Femur (tissue), 1 donor: Measurements from ENCODE around the gene GALNT5.
"Not testable (repeated sequence)": the region's sequence is repeated elsewhere in the genome, so short reads cannot be mapped to it uniquely, and the experiment has no call there.

Experiments used
- DNase-seq: peaks from one replicate; pipeline ENCODE4 v3.0.0-alpha.2; 2017

Gene GALNT5, protein sequence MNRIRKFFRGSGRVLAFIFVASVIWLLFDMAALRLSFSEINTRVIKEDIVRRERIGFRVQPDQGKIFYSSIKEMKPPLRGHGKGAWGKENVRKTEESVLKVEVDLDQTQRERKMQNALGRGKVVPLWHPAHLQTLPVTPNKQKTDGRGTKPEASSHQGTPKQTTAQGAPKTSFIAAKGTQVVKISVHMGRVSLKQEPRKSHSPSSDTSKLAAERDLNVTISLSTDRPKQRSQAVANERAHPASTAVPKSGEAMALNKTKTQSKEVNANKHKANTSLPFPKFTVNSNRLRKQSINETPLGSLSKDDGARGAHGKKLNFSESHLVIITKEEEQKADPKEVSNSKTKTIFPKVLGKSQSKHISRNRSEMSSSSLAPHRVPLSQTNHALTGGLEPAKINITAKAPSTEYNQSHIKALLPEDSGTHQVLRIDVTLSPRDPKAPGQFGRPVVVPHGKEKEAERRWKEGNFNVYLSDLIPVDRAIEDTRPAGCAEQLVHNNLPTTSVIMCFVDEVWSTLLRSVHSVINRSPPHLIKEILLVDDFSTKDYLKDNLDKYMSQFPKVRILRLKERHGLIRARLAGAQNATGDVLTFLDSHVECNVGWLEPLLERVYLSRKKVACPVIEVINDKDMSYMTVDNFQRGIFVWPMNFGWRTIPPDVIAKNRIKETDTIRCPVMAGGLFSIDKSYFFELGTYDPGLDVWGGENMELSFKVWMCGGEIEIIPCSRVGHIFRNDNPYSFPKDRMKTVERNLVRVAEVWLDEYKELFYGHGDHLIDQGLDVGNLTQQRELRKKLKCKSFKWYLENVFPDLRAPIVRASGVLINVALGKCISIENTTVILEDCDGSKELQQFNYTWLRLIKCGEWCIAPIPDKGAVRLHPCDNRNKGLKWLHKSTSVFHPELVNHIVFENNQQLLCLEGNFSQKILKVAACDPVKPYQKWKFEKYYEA

DNA sequence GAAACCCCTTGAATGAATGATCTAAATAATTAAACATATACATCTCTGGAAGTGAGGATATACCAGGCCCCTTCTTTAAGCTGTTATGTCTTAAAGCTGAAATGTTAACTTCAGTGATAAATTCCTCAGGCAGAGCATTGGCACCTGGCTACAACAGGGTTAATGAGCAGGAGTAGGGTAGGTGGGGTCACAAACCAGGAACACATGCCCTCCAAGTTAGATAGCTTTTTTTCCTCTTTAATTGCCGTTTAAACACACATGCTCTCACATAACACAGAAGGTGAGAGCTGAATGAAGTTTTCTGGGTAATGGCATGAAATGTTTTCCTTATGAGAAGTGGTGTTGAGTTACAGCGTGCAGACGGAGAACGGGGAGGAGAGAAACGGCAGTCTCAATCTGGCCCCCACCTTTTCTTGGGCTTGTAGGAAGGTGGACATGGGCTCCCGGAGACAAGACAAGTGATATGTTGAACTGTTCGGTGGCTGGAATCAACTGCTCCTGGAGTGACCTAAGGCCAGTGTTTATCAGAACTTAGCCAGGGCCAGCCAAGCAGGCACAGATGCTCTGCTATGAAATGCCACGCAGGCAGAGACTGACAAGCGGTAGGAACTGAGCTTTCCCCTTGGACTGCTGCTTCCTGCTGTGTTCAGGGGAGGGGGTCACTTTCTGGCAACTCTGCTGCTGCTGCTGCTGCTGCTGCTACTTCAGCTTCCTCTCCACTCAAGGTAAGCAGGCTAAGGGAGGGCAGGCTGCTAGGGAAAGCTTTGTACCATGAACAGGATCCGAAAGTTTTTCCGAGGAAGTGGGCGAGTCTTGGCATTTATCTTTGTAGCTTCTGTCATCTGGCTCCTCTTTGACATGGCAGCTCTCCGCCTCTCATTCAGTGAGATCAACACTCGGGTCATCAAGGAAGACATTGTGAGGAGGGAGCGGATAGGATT is at the start of gene GALNT5:
Gene GALNT5 (plus strand): TSS at position 394 of the 941 bp plus-strand sequence. CDS start 378 bp downstream, at position 772.
- peak; percentile 68 for DNase-seq

DNA sequence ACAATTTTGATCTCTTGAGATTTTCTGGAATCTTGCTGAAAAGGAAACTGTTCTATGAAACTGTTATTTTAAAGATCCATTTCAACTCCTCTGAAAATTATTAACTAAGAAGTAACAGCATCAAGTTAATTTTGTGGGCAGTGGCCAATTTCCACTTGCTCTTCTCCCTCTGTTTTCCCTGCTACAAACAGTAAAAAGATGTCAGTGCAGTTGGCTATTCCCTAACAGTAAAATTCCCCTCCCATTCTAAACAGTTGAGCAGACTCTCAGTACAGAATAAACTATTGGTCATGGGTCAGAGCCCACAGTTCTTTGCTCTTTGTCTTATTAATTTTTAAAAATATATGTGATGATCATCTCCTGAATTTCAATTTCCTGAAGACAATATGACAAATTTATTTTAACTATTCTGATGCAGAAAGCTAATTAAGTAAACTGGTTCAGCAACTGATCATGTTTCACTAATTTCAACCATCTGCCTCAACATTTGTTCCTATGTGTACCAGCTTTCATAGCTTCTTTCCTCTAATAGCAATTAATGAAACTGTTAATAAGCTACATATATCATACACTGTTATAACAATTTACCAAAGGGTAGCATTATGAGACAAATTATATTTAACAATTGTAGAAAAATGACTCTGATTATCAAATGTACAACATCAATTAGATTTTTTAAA is 41.1 kb upstream of the GALNT5 start:
- DNase-seq = no peak

DNA sequence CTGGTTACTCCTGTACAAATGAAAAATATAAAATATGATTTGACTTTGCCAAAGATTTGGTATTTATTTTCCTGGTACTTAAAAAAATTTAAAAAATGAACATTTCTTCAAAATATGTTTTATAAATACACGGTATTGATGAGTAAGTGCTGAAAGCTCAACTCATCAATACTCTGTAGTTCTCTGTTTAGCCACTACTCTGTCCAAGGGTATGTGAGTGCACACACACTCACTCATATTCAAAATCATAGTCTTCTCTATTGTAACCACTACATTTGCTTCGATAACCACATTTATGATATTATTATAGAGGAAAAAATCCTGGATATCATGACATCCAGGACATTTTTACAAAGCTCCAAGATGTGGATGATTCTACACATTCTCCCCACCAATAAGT is 40.1 kb upstream of the GALNT5 start:
- no peak for DNase-seq

DNA sequence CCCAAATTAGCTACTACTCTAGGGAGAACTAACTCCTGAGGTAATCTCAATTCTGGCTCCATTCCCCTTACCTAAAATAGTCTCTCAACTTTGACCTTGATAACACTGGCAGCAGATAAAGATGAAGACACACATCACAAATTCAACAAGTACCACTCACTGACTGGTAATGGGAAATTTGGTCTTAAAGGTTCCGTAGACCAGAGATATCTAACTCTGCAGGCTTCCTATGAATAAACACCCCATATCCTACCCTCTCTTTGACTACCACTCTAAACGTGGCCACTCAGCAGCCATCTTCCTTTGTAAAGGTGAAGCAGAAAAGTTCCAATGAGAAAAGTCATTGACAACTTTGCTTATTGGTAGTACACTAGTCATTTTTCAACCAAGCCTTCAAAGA is 38.6 kb upstream of the GALNT5 start:
- DNase-seq = no peak

DNA sequence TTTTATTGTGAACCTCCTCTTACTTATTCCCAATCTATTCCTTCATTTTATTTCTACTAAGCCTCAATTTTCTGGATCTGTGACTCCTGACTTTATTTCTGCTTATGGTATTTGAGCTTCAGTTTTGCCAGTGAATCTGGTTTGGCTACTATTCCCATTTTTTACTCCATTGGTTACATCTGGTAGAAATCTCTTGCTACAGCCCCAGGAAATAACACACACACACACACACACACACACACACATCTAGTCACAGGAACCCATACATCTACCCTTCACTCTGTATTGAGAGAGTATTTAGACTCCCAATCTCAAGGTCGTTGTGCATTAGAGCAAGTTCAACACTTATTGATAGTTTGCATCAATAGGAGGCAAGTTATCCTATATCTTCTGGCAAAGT is 37.0 kb upstream of the GALNT5 start:
- DNase-seq = no peak

DNA sequence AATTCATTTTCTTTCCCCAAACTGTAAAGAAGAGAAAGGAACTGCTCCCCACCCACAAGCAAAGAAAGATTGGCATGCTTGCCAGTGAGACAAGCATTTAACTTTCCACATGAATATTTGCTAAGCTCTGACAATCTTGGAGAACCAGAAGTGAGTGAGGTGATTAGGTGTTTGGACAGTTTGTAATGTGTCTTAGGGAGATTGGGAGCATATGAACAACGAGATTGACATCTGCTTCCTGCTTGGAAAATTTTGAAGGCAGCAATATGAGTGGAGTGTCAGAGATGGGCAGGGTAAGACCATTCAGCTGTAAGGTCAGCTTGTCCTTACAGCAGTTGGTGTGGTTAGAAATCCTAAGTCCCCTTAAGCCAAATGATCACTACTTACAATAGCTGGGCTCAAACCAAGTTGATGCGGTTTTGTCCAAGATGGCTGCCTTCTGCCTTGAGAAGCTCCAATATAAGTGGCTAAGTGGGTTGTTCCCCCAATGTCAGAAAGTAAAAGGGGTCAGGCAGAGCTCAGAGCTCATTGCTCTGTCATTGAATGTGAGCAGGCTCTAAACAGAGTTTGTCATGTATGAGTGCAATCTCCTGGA is 36.0 kb upstream of the GALNT5 start:
- DNase-seq = no peak

DNA sequence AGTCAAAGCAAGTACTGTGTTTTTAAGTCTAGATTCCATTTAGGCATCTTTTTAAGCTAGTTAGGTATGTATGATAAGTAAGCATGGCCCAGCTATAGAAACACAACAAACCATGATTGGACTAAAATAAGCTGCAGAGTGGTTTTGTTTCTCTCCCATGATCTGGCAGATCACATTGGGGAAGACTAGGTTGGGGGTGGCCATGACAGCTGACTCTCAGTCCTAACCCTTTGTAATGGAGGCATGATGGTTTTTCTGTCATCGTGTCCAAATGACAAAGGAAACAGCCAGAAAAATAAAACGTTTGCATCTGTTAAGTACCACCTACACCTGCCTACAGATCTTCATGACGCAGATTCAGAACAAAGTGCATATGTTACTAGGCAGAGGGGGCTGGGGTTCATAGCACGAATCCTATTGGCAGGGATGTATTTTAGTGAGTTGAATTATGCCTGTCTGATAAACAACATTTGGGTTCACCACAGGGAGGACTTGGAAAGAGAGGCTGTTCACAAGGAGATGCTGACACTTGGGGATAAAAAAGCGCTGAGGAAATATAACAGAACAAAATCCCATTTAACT is 33.8 kb upstream of the GALNT5 start:
- DNase-seq = no peak

DNA sequence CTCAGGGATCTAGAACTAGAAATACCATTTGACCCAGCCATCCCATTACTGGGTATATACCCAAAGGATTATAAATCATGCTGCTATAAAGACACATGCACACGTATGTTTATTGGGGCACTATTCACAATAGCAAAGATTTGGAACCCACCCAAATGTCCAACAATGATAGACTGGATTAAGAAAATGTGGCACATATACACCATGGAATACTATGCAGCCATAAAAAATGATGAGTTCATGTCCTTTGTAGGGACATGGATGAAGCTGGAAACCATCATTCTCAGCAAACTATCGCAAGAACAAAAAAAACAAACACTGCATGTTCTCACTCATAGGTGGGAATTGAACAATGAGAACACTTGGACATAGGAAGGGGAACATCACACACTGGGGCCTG is 33.1 kb upstream of the GALNT5 start:
- DNase-seq = not testable (repeated sequence)

DNA sequence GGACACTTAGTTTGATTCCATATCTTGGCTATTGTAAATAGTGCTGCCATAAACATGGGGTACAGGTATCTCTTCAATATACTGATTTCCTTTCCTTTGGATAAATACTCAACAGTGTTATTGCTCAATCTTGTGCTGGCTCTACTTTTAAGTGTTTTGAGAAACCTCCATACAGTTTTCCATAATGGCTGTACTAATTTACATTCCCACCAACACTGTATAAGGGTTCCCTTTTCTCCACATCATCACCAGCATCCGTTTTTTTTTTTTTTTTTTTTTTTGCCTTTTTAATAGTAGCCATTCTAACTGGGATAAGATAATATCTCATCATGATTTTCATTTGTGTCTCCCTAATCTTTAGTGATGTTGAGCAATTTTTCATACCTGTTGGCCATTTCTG is 29.9 kb upstream of the GALNT5 start:
- DNase-seq = no peak

DNA sequence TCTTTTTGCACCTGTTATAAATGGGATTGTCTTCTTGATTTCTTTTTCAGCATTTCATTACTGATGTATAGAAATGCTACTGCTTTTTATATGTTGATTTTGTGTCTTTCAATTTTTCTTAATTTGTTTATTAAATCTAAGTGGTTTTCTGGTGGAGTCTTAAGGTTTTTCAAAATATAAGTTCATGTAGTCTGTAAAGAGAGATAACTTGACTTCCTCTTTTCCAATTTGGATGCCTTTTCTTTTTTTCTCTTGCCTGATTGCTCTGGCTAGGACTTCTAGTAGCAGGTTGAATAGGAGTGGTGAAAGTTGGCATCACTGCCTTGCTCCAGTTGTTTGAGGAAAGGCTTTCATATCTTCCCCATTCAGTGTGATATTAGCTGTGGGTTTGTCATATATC is 28.6 kb upstream of the GALNT5 start:
- no peak for DNase-seq

DNA sequence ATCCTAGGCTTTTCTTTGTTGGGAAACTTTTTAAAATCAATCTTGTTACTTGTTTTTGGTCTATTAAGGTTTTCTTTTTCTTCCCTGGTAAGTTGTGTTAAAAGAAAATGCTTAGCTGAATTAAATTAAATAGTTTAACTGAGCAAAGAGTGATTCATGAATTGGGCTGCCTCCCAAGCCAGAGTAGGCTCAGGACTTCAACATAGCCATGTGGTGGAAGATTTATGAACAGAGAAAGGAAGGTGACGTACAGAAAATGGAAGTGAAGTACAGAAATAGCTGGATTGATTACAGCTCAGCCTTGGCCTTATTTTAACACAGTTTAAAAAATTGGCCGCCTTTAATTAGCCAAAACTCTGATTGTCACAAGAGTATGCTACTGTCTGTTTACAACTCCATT is 27.9 kb upstream of the GALNT5 start:
- DNase-seq = no peak

DNA sequence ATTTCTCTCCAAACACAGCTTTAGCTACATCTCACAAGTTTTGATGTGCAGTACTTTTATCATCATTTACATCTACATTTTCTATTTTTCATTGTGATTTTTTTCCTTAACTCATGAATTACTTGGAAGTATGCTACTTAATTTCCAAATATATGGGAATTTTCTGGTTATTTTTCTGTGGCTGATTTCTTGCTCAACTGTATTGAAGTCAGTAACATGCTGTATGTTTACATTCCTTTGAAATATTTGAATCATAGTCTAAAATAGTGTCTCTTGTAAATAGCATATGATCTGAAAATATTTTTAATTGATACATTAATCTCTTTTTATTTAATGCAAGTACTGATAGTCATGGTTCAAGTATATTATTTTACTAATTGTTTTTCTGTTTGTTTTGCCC is 26.0 kb upstream of the GALNT5 start:
- no peak for DNase-seq

DNA sequence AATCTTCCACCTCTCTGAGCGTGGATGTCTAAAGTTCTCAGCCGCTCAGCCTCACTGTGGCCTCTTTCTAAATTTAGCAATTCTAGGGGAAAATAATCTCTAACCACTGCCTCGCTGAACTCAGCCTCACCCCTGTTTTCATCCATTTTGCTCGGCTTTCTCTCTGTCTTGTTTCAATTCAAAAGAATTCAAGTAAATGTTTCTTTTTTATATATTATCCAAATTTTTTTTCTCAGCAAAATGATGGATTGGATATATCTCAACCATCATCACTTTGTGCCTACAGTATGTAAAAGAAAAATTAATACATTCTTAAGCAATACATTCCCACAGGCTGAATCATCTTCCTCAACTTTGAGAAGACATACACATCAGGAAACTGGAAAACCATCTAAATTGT is 24.0 kb upstream of the GALNT5 start:
- DNase-seq = no peak

DNA sequence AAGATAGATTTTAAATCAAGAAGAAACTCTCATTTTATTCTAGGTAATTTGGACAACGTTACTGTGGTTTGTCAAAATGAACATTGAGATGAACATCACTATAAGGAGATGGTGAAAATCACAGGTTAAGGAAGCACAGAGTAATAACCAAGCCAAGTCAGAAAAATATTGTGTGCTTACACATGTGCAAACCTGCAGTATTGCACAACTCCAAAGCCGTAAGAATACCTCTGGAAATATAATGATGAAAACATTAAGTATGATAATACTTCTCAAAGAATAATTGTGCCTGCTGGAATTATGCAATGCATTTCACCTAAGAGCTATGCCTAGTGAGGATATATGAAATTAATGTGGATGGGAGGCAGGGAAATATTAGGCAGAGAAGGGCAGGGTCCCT is 21.1 kb upstream of the GALNT5 start:
- no peak for DNase-seq

DNA sequence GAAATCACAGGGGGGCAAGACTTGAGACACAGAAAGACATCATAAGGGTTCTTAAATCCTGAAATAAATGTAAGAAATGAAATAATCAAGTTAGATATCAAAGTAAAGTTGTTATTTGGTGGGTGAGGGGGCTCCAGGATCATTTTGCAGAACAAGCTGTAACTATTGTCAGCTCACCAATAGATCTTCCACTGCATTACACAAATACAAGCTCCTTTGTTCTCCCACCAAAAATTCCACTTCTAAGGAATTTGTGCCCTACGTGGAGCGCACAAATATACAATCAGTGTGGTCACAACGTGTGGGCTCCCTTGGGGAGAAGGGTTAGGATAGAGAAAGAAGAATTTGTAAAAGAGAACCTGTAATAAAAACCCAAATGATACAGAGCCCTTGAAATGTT is 19.2 kb upstream of the GALNT5 start:
- DNase-seq = no peak

DNA sequence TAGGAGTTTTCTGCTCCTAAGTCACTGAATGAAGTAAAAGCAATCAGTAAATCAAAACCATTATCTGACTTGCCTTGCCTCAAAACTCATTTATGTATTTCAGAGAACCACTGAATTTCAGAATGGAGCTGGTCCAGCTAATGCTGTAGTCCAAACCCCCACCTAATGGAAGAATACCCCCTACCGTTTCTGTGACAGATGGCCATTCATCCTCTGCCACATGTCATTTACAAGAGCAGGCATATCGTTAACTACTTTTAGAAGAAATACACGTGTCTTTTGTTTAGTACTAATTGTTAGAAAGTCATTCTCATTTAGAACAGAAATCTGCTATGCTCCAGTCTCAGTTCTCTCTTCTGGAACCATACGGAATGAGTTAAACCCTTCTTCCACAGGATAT is 12.8 kb upstream of the GALNT5 start:
- DNase-seq = no peak

DNA sequence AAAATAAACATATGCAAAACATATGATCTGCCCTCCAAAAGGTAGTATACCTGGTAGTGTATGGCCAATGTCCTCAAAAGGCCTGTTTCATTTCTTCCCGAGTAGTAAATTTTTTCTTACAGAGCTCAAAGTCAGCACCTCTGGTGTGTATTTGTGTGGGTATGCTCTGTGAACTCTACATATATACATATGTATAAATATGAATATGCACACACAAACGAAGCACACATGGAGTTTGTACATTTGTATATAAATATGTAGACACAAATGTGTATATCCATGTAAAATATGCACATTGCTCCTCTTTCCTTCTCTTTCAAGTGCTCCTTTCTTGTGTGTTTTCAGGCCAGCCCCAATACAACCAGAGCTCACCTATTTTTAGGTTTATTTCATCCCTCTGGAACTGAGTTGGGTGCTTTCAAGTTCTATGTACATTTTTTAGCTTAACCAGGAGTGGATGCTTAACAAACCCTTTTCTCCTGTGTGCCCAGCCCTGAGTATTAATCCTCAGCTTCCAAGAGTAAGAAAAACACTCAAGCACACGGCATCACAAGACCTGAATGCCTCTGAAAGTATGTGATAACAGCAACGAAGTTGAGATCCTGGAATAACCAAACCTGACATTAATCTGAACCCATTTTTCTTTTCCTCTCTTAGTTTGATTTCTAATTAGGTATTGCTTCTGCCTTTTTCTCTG is 12.2 kb upstream of the GALNT5 start:
- DNase-seq = no peak

DNA sequence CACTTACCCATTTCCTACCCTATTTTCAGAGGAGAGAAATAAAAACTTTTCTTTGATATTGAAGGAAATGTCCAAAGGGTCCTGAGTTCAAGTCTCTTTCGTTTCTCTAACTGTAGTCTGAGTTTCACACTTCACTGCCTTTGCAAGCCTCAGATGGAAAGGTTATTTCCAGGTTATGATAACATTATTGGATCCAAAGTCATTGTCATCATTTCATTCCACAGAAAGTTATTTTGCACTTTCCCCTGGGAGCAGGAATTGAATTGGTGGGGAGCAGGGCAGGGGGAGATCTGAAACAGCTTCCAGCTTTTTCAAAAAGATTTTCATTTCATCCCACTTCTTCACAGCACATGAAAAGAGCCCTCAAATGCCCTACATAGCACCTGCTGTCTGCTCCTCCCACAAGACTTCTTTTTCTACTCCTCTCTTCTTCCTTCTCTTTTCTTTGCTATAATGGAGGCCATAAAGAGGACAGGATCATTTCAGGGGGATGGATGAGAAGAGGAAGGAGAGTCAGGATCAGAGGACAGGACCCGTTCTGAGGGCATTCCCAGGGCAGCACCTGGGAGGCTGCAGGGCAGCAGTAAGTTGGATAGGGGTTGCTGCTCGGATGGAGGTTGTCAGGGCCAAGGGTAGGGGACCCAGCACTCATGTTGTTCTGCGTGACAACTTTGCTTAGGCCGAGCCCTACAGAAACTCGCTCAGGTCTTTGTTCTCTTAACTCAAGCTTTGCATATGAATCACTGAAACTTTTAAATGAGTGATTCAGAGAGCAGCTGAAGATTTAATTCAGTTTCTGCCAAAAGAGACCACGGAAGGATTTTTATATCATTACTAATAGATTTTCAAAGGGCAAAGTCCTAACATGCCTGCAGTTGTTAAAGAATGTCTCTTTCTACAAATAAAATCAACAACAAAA is 11.4 kb upstream of the GALNT5 start:
- DNase-seq = no peak

DNA sequence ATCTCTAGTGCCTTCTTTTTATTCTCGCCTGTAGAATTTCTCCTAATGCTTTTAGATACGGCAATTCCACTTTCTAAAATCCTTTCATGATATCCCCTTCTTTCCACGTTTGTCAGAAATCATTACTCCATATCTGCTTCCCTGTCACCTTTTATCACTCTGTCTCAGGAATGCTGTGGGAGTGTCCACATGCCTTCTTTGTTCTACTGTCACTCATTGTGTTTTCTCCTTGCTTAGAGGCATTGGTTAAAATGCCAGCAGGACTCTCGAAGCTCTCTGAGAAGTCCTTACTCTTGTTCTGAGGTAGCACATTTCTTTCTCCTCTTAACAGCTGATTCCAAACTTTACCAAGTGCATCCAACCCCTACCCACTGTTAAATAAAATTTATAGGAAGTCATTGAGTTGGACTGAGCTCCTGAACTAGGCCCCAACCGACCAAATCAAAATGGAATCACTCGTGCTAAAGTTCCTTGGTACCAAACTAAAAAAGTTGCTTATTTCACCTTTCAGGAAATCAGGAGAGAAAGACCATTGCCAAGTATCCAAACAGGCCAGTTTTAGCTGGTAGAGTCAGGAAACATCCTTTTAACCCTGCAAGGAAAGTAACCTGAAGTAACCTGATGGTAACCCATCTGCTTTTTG is 10.6 kb upstream of the GALNT5 start:
- no peak for DNase-seq
